WTC11 (cell line): ENCODE measurements around the gene TBC1D22B. TPM values are rescaled to one million over a fixed set of nuclear protein-coding genes. Genes with fewer than 3 reads are reported as not detected.

Source experiments
- ATAC-seq: fragments of 200-7000 bp; cut with Tn5 transposase; 2 replicates; pipeline ENCODE4 v1.10.0; 2021; ENCODE audit warnings: mild to moderate bottlenecking, moderate library complexity
- CTCF ChIA-PET: fragments of 300-600 bp; sonication (Branson Sonifier 250); formaldehyde crosslinking; loops from one replicate; lab custom pipeline; 2021; ENCODE audit warnings: antibody characterized with exemption; lab: Charles Lee
- POLR2A ChIA-PET: fragments of 350-600 bp; sonication (Branson Sonifier 250); formaldehyde crosslinking; loops from one replicate; lab custom pipeline; 2021; ENCODE audit warnings: antibody characterized with exemption; lab: Charles Lee
- DNase-seq: peaks from one replicate; pipeline ENCODE4 v3.0.0; 2021; ENCODE audit warnings: low spot score
- H3K27ac Mint-ChIP-seq: 2 replicates; pipeline ENCODE4 v1.8.0; 2021; ENCODE audit warnings: mixed read lengths
- H3K27me3 Mint-ChIP-seq: 2 replicates; pipeline ENCODE4 v1.8.0; 2021; ENCODE audit warnings: low read depth, mild to moderate bottlenecking, moderate library complexity, mixed read lengths
- H3K36me3 Mint-ChIP-seq: 2 replicates; pipeline ENCODE4 v1.8.0; 2021; ENCODE audit warnings: mixed read lengths
- H3K4me1 Mint-ChIP-seq: 2 replicates; pipeline ENCODE4 v1.8.0; 2022; ENCODE audit warnings: mixed read lengths
- H3K4me3 Mint-ChIP-seq: 2 replicates; pipeline ENCODE4 v1.8.0; 2021; ENCODE audit warnings: mild to moderate bottlenecking, moderate library complexity, mixed read lengths
- H3K9me3 Mint-ChIP-seq: 2 replicates; pipeline ENCODE4 v1.8.0; 2021; ENCODE audit warnings: mixed read lengths
- CREM ChIP-seq: sonication (generic); formaldehyde crosslinking; IDR thresholded peaks from 2 replicates; pipeline ENCODE4 v1.8.1; 2022; ENCODE audit warnings: mild to moderate bottlenecking, missing genetic modification reagents, moderate library complexity
- CTCF ChIP-seq: fragments of 200-600 bp; IDR thresholded peaks from 2 replicates; pipeline ENCODE4 v1.8.0; 2022; ENCODE audit warnings: antibody characterized with exemption
- FOXJ3 ChIP-seq: sonication (generic); formaldehyde crosslinking; IDR thresholded peaks from 2 replicates; pipeline ENCODE4 v1.9.0; 2021; ENCODE audit warnings: missing genetic modification reagents, mild to moderate bottlenecking, borderline replicate concordance
- FOXP1 ChIP-seq: sonication (generic); formaldehyde crosslinking; IDR thresholded peaks from 2 replicates; pipeline ENCODE4 v1.8.0; 2022; ENCODE audit warnings: missing genetic modification reagents, mild to moderate bottlenecking, moderate library complexity, borderline replicate concordance
- HMGA2 ChIP-seq: fragments of 250-450 bp; sonication (Bioruptor Pico); IDR thresholded peaks from 2 replicates; pipeline ENCODE4 v1.4.0; 2021; ENCODE audit warnings: mild to moderate bottlenecking, moderate library complexity
- JUN ChIP-seq: sonication (generic); formaldehyde crosslinking; IDR thresholded peaks from 2 replicates; pipeline ENCODE4 v1.8.0; 2023; ENCODE audit warnings: mild to moderate bottlenecking, missing genetic modification reagents
- NR2C2 ChIP-seq: sonication (generic); formaldehyde crosslinking; IDR thresholded peaks from 2 replicates; pipeline ENCODE4 v1.8.0; 2022; ENCODE audit warnings: mild to moderate bottlenecking, missing genetic modification reagents
- TEAD1 ChIP-seq: sonication (generic); formaldehyde crosslinking; IDR thresholded peaks from 2 replicates; pipeline ENCODE4 v1.8.0; 2022; ENCODE audit warnings: mild to moderate bottlenecking, missing genetic modification reagents
- ZNF396 ChIP-seq: fragments of 250-450 bp; sonication (Bioruptor Pico); IDR thresholded peaks from 2 replicates; pipeline ENCODE4 v1.8.0; 2021; ENCODE audit warnings: mild to moderate bottlenecking, moderate library complexity, borderline replicate concordance
- ZNF423 ChIP-seq: fragments of 250-450 bp; sonication (Bioruptor Pico); IDR thresholded peaks from 2 replicates; pipeline ENCODE4 v2.1.2; 2022; ENCODE audit warnings: mild to moderate bottlenecking, moderate library complexity
- total RNA-seq: library from RNA; stranded (reverse); gene quantifications from 3 replicates; pipeline ENCODE4 v1.2.3, GENCODE V29; 2021
- TF ChIP-seq, protein P1 (sequence below): fragments of 250-450 bp; sonication (Bioruptor Pico); conservative IDR thresholded peaks from 2 replicates; pipeline ENCODE4 v1.9.0; 2021; ENCODE audit warnings: mild to moderate bottlenecking
- TF ChIP-seq, protein P2 (sequence below): fragments of 250-450 bp; sonication (Bioruptor Pico); IDR thresholded peaks from 2 replicates; pipeline ENCODE4 v1.9.0; 2021; ENCODE audit warnings: mild to moderate bottlenecking, borderline replicate concordance
- TF ChIP-seq, protein P3 (sequence below): sonication (generic); formaldehyde crosslinking; IDR thresholded peaks from 2 replicates; pipeline ENCODE4 v1.8.1; 2023; ENCODE audit warnings: mild to moderate bottlenecking, missing genetic modification reagents, moderate library complexity

Gene TBC1D22B
- total RNA-seq, 1 experiment from 2014 or later: 16.4 TPM

GRCh38 chr6:37298958-37299357, 41.4 kb downstream of the TBC1D22B start:
- no peak for DNase-seq
- no peaks in the 10 kb centered on the region for H3K27me3 Mint-ChIP-seq
- peaks cover 32% of the 10 kb centered on the region for H3K36me3 Mint-ChIP-seq
- POLR2A ChIA-PET: no interaction called here
- CTCF ChIA-PET: interaction anchor here (0.7 to 1.1 kb wide), 2 partner anchors 8 to 1048 kb away, joined by 3 to 10 read pairs; no protein-coding TSS in a partner anchor
- H3K4me3 Mint-ChIP-seq: no peak overlapping the region
- no peak overlapping the region for H3K27ac Mint-ChIP-seq
- TF ChIP-seq ZNF396 (CRISPR knock-in tag) (no peak), TEAD1 (CRISPR knock-in tag) (no peak), FOXJ3 (CRISPR knock-in tag) (no peak), NR2C2 (CRISPR knock-in tag) (no peak), HMGA2 (CRISPR knock-in tag) (no peak), CREM (no peak), JUN (no peak), CTCF (no peak)
- TF ChIP-seq, protein P1, sequence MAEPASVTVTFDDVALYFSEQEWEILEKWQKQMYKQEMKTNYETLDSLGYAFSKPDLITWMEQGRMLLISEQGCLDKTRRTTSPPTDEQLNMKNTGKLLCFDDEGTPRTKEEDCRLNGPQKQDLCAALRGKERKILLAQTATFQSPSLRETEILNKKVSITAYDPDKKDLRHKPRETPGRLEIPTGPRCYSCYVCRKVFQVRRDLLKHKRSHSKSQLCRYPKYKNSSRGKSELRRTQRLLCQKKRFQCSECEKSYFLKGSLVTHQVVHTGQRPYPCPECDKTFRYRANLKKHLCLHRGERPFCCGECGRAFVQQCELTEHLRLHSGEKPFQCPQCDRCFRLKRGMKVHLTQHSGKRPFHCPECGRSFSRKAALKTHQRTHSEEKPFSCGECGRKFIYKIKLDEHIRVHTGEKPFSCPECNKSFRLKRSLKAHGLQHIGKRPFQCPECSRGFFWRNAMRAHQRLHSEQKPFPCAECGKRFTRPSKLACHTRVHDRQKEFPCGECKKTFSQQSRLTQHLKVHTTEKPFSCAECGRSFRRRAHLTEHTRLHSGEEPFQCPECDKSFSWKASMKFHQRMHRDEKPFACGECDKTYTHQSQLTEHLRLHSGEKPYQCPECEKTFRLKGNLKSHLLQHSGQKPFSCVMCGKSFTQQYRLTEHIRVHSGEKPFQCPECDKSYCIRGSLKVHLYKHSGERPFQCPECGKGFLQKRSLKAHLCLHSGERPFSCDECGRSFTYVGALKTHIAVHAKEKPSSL (CRISPR knock-in tag): no peak
- H3K4me1 Mint-ChIP-seq: no peaks in the 10 kb centered on the region
- ATAC-seq: no peak
- H3K9me3 Mint-ChIP-seq: peaks cover 9% of the 10 kb centered on the region; the same call in 1 of the 2 replicates

DNA sequence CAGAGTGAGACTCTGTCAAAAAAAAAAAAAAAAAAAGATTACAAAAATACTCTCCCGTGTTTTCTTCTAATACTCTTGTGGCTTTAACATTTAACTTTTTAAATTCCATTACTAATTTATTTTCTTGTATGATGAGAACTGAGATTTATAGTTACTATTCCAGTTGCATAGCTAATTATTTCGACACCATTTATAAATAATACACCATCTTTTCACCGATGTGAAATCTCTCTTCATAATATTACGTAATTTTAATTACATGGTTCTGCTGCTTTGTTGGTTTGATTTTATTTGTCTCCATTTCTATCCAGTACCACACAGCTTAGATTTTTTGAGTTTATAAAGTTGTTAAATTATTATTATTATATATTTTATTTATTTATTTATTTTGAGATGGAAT, 42.4 kb downstream of the TBC1D22B start:
- H3K9me3 Mint-ChIP-seq: peaks cover 9% of the 10 kb centered on the region; the same call in 1 of the 2 replicates
- ATAC-seq: no peak
- H3K36me3 Mint-ChIP-seq: peaks cover 37% of the 10 kb centered on the region
- TF ChIP-seq, protein P2, sequence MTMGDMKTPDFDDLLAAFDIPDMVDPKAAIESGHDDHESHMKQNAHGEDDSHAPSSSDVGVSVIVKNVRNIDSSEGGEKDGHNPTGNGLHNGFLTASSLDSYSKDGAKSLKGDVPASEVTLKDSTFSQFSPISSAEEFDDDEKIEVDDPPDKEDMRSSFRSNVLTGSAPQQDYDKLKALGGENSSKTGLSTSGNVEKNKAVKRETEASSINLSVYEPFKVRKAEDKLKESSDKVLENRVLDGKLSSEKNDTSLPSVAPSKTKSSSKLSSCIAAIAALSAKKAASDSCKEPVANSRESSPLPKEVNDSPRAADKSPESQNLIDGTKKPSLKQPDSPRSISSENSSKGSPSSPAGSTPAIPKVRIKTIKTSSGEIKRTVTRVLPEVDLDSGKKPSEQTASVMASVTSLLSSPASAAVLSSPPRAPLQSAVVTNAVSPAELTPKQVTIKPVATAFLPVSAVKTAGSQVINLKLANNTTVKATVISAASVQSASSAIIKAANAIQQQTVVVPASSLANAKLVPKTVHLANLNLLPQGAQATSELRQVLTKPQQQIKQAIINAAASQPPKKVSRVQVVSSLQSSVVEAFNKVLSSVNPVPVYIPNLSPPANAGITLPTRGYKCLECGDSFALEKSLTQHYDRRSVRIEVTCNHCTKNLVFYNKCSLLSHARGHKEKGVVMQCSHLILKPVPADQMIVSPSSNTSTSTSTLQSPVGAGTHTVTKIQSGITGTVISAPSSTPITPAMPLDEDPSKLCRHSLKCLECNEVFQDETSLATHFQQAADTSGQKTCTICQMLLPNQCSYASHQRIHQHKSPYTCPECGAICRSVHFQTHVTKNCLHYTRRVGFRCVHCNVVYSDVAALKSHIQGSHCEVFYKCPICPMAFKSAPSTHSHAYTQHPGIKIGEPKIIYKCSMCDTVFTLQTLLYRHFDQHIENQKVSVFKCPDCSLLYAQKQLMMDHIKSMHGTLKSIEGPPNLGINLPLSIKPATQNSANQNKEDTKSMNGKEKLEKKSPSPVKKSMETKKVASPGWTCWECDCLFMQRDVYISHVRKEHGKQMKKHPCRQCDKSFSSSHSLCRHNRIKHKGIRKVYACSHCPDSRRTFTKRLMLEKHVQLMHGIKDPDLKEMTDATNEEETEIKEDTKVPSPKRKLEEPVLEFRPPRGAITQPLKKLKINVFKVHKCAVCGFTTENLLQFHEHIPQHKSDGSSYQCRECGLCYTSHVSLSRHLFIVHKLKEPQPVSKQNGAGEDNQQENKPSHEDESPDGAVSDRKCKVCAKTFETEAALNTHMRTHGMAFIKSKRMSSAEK: no peak
- no peak for TF ChIP-seq ZNF423 (CRISPR knock-in tag)
- TF ChIP-seq, protein P3, sequence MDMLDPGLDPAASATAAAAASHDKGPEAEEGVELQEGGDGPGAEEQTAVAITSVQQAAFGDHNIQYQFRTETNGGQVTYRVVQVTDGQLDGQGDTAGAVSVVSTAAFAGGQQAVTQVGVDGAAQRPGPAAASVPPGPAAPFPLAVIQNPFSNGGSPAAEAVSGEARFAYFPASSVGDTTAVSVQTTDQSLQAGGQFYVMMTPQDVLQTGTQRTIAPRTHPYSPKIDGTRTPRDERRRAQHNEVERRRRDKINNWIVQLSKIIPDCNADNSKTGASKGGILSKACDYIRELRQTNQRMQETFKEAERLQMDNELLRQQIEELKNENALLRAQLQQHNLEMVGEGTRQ (CRISPR knock-in tag): no peak
- no peak for TF ChIP-seq FOXP1 (CRISPR knock-in tag)
- no peak for TF ChIP-seq HMGA2 (CRISPR knock-in tag)
- no peaks in the 10 kb centered on the region for H3K4me1 Mint-ChIP-seq
- ChIA-PET CTCF (interaction anchor here (0.8 kb wide), 1 partner anchor 11 kb away, joined by 4 read pairs; no protein-coding TSS in a partner anchor), POLR2A (no interaction called here)
- H3K4me3 Mint-ChIP-seq: no peak overlapping the region
- no peaks in the 10 kb centered on the region for H3K27me3 Mint-ChIP-seq
- no peak for DNase-seq
- no peak overlapping the region for H3K27ac Mint-ChIP-seq
